Bronchial smooth muscle cell (primary cell): ENCODE data around the gene PKD1. TPM values are rescaled to one million over a fixed set of nuclear protein-coding genes. Genes with fewer than 3 reads are reported as not detected.

Source experiments
- total RNA-seq: library from RNA; depleted of rRNA; stranded (reverse); fragments of >200 nt; gene quantifications from 2 replicates; pipeline ENCODE4 v1.2.1, GENCODE V29; 2014

PKD1 gene
- 63.0 and 123 TPM in 2 replicates for total RNA-seq

GRCh38 chr16:2135770-2136490, at the start of gene PKD1:
Gene PKD1, minus strand, starts transcription at chr16:2135898. Its CDS starts 209 bp downstream, at chr16:2135689.

DNA sequence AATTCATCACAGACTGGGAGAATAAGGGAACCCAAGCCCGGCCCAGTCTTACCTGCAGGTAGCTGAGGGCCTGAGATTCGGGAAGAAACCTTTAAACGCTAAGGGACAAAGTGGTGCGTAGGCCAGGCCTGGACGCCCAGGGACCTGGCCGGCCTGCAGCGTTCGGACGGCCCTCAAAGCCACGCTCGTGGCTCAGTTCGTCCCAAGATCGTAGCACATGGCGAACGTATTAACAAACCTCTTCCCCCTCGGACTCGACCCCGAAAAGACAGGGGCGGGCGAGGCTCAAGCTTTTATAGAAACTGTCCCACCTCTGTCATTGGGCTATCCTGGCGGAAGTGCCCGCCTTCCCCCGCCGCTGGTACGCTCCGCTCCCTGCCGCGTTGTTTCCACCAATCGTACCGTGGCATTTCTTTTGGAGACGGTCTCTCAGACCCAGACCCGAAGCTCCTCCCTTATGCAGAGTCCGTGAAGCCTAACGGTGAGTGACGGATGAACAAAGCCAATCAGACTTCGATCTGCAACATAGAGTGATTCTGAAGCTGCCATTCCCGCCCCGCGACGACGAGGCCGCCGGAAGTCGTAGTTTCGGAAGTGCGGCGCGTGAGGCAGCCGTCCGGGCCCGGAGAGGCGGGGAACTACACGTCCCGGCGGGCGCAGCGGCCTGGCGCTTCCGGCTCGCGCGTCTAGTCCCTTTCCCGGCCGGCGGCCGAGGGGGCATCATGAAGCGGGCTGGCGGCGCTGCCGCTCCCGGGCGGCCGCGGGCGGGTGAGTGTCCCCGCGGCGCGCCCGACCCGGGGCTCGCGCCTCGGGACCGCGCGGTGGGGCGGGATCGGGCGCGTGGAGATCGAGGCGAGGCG, 19.6 kb upstream of the PKD1 start, which contains the start of gene TRAF7:
Gene TRAF7, plus strand, starts transcription at position 692 of the 860 bp plus-strand sequence. CDS start 8,139 bp downstream, outside the sequence.

DNA sequence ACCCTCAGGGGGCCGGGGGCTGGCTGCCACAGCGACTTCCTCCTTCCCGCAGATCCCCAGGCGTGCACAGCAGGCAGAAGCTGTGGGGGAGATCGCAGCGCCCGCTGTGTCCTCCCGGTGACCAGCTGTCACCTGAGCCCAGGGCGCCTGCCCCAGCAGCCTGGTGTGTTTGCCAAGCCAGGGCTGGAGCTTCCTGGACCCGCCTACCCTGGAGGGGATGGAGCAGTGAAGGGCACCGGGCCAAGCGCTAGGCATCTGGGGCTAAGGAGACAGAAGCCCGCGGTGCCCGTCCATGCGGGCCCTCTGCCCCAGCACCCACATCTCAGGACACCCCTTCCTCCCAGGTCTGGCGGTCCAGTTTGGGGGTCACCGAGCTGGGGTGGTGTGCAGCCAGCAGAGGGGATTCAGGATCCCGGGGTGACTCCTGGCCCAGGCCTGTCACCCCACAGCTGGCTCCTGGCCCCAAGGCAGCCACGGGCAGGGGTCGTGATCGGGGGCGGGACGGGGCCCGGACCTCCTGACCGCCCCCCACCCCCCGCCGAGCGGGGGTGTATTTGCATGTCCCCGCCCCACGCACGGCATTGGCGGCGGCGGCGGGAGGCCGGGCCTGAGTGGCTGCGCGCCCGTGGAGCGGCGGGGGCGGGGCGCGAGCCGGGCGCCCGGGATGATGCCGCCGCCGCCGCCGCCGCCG, 12.4 kb upstream of the PKD1 start, which contains the start of gene RAB26:
Gene RAB26, plus strand, starts transcription at position 645 of the 691 bp plus-strand sequence. CDS start 159 bp downstream, outside the sequence.

DNA sequence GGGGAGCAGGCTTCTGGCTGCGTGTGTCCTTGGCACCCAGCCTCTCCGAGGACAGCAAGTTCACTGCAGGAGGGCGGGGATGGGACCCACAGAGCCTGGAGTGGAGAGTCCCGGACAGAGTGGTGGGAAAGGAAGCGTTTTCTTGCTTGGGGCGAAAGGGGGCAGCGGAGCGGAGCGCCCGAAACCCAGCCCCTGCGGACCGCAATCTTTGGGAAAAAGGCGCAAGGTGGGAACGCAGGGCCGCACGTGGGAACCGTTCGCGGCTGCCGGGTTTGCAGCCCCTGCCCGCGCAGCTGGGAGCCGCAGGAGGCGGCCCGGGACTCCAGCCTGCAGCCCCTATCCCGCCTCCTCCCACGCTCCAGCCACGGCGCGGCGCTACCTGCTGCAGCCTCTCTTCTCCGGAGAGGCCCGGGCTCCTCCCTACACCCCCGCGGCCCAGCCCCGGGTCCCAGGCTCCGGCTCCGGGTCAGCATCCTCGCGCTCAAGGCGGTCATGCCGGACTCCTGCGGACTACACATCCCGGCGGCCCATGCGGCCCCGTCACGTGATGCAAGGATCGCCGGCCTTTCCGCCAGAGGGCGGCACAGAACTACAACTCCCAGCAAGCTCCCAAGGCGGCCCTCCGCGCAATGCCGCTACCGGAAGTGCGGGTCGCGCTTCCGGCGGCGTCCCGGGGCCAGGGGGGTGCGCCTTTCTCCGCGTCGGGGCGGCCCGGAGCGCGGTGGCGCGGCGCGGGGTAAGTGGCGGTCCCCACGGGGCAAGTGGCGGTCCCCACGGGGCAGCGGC, 88.2 kb downstream of the PKD1 start, which contains the start of the genes NTHL1 and TSC2:
Gene NTHL1, minus strand, starts transcription at position 505 of the 786 bp plus-strand sequence. Its CDS starts 11 bp downstream, at position 494.
Gene TSC2, plus strand, starts transcription at position 656 of the 786 bp plus-strand sequence. CDS start 631 bp downstream, outside the sequence.

Other genes starting within 250 kb of the PKD1 start
- gene HS3ST6, start 217.5 kb downstream of the PKD1 start, total RNA-seq: not detected in 2 replicates
- gene MSRB1, start 192.7 kb downstream of the PKD1 start, total RNA-seq: 7.8 and 9.0 TPM in 2 replicates
- not detected in 2 replicates for gene RPL3L, start 181.2 kb downstream of the PKD1 start, total RNA-seq
- 197 and 259 TPM in 2 replicates for gene NDUFB10, start 176.4 kb downstream of the PKD1 start, total RNA-seq
- gene RPS2, start 171.1 kb downstream of the PKD1 start, total RNA-seq: 3,167 and 4,556 TPM in 2 replicates
- gene RNF151, start 169.0 kb downstream of the PKD1 start, total RNA-seq: not detected in 2 replicates
- gene TBL3, start 163.8 kb downstream of the PKD1 start, total RNA-seq: 26.5 and 30.1 TPM in 2 replicates
- 0.16 TPM in 1 of 2 replicates, not detected in the other for gene NOXO1, start 154.4 kb downstream of the PKD1 start, total RNA-seq
- 8.4 and 10.6 TPM in 2 replicates for gene GFER, start 151.7 kb downstream of the PKD1 start, total RNA-seq
- 2.7 and 2.9 TPM in 2 replicates for gene SYNGR3, start 145.9 kb downstream of the PKD1 start, total RNA-seq
- 12.0 and 15.1 TPM in 2 replicates for gene ZNF598, start 126.1 kb downstream of the PKD1 start, total RNA-seq
- 0.47 and 0.60 TPM in 2 replicates for gene NPW, start 116.1 kb downstream of the PKD1 start, total RNA-seq
- 34.4 and 41.2 TPM in 2 replicates for gene NHERF2, start 109.0 kb downstream of the PKD1 start, total RNA-seq
- 43.2 and 62.1 TPM in 2 replicates for gene NTHL1, start 88.1 kb downstream of the PKD1 start, total RNA-seq
- 46.2 and 78.6 TPM in 2 replicates for gene TSC2, start 87.9 kb downstream of the PKD1 start, total RNA-seq
- 3.2 and 5.5 TPM in 2 replicates for gene RAB26, start 12.7 kb upstream of the PKD1 start, total RNA-seq
- 44.8 and 53.2 TPM in 2 replicates for gene TRAF7, start 19.9 kb upstream of the PKD1 start, total RNA-seq
- gene CASKIN1, start 60.7 kb upstream of the PKD1 start, total RNA-seq: 0.09 and 0.16 TPM in 2 replicates
- gene MLST8, start 69.6 kb upstream of the PKD1 start, total RNA-seq: 14.2 and 18.7 TPM in 2 replicates
- 0.60 and 1.1 TPM in 2 replicates for gene BRICD5, start 75.0 kb upstream of the PKD1 start, total RNA-seq
- 2.2 and 5.4 TPM in 2 replicates for gene PGP, start 78.9 kb upstream of the PKD1 start, total RNA-seq
- gene E4F1, start 87.7 kb upstream of the PKD1 start, total RNA-seq: 23.5 and 31.9 TPM in 2 replicates
- 0.95 and 1.1 TPM in 2 replicates for gene DNASE1L2, start 100.5 kb upstream of the PKD1 start, total RNA-seq
- gene ECI1, start 115.7 kb upstream of the PKD1 start, total RNA-seq: 21.2 and 28.8 TPM in 2 replicates
- gene RNPS1, start 132.2 kb upstream of the PKD1 start, total RNA-seq: 23.2 and 41.8 TPM in 2 replicates
- gene ABCA3, start 204.8 kb upstream of the PKD1 start, total RNA-seq: 0.26 and 0.47 TPM in 2 replicates